Thyroid gland (tissue), 4 donors: ENCODE measurements around the gene HOXC11.

ENCODE experiments used
- CTCF ChIP-seq, 6 experiments: fragments of 200-600 bp in 3 of 6; fragments of 450-650 bp in 3 of 6; sonication (generic) in 3 of 6; IDR thresholded peaks; one replicate each; pipeline ENCODE4 v1.5.1; 2016 to 2019; ENCODE audit warnings: antibody characterized with exemption in 6 of 6, mild to moderate bottlenecking in 2 of 6, inconsistent platforms in 1 of 6, moderate library complexity in 1 of 6
- POLR2A ChIP-seq, 2 donors: fragments of 450-650 bp; IDR thresholded peaks; one replicate each; pipeline ENCODE4 v1.6.1; 2017; ENCODE audit warnings: antibody characterized with exemption in 2 of 2, mild to moderate bottlenecking in 2 of 2, moderate library complexity in 1 of 2

- no peak for TF ChIP-seq CTCF (IDR thresholded peaks at IDR 0.05)
- TF ChIP-seq POLR2A (IDR thresholded peaks at IDR 0.05) = no peak
These were observed 27.7 kb upstream of the HOXC11 start for GRCh38 chr12:53944907-53945847.
